Stimulated activated CD8-positive, alpha-beta memory T cell treated with anti-CD3 and anti-CD28 coated beads, Interleukin-2, amount 100 ng/mL, for 1 hour (primary cell): ENCODE measurements around the gene MT1H.

ENCODE experiments used
- DNase-seq, 2 donors: peaks; one replicate each; pipeline ENCODE4 v3.0.0-alpha.2; 2020; ENCODE audit warnings: low read depth in 2 of 2

Gene MT1H

GRCh38 chr16:56636616-56637413, 32.8 kb upstream of the MT1H start:
- DNase-seq: no peak

- DNase-seq: no peak
Measured at GRCh38 chr16:56637814-56638750, 31.5 kb upstream of the MT1H start, which contains the start of gene MT1A. MT1A (plus strand) TSS chr16:56638666; CDS start chr16:56638739, 73 bp downstream.

- no peak for DNase-seq
Measured at GRCh38 chr16:56639045-56639444, 30.6 kb upstream of the MT1H start.

- no peak for DNase-seq
Measured at GRCh38 chr16:56640076-56640475, 29.5 kb upstream of the MT1H start.

DNA sequence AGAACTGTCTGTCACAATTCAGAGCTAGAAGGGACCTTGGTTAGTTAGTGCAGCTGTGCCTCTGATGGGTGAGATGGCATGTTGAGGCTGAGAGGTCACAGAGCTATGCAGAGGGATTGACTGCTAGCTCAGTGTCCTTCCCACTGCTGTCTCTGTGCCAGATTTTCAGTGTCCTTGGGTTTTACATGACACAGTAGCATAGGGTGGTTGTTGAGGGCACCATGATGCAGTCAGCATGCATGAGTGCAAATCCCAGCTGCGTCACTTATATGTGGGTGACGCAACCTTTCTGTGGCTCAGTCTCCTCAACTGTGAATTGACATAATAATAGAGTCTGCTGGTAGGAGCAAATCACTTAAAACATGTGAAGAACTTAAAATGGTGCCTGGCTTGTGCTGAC, 28.4 kb upstream of the MT1H start:
- DNase-seq: no peak

DNA sequence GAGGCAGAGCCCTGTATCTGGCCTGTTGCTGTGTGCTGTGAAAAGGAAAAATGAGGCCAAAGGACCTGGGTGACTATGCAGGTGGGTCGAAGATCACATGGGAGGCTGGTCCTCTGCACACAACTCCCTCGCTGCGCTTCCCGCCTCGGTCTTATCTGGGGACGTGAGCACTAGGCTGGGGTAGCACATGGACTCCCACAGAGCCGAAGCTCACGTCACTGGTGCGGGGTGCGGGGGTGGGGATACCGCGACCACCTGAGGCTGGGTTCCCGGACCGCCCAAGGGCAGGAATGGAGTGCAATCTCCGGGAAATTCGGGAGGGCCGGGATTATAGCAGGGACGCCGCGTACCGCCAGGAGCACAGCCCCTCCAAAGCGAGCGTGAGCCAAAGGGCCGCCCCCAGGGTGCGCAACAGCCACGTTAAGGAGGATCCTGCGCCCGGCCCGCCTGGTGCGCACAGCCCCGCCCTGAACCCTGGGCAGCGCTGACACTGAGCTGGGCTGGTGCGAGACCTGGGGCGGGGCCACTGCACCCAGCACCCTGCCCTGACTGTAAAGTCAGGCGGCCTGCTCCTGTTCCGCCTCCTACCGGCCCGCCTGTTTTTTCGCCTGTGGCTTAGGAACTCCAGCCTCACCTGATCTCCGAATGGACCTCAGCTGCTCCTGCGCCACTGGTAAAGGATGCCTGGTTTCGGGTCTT, 26.4 kb upstream of the MT1H start:
- DNase-seq: peak; percentile 46 to 56

DNA sequence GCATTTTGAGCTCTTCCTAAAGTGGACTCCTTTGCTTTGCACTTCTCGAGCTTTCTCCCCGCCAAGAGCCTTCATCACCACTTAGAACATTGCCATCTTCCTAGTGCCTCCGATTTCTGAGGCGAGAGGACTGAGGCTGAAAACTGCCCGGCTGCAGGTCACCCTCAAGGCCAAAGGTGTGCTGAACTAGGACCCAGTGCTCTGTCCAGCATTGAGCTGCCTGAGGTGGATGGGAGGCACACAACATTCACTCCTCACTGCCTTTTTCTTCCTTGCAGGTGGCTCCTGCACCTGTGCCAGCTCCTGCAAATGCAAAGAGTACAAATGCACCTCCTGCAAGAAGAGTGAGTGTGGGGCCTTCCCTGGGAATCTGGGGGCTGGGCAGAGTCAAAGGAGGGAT, 25.8 kb upstream of the MT1H start:
- no peak for DNase-seq

GRCh38 chr16:56645311-56645710, 24.3 kb upstream of the MT1H start:
- DNase-seq: no peak

GRCh38 chr16:56645838-56646237, 23.8 kb upstream of the MT1H start:
- DNase-seq: no peak

- DNase-seq: no peak
Measured at GRCh38 chr16:56647641-56648431, 21.8 kb upstream of the MT1H start.

GRCh38 chr16:56649271-56649670, 20.3 kb upstream of the MT1H start:
- DNase-seq: no peak

DNA sequence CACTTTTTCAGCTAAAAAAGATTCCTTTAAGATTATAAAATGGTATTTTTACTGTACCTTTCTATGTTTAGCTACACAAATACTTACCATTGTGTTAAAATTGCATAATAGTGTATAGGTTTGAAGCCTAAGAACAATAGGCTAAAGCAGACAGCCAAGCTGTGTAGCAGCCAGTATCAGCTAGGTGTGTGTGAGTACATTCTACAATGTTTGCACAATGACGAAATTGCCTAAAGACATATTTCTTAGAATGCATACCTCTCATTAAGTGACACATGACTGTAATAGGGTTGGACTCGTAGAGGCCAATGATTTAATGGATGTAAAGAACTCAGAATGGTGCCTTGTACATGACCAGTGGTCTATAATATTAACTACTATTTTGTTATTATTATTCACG, 19.8 kb upstream of the MT1H start:
- DNase-seq: no peak

- no peak for DNase-seq
Measured at GRCh38 chr16:56651586-56651985, 18.0 kb upstream of the MT1H start, which contains the start of gene MT1B. MT1B (plus strand) TSS chr16:56651886; CDS start chr16:56651954, 68 bp downstream.

GRCh38 chr16:56652600-56652999, 17.0 kb upstream of the MT1H start:
- no peak for DNase-seq

GRCh38 chr16:56653218-56653617, 16.4 kb upstream of the MT1H start:
- no peak for DNase-seq

GRCh38 chr16:56657555-56658326, 11.9 kb upstream of the MT1H start, which contains the start of gene MT1F:
MT1F (plus strand) TSS chr16:56657959; CDS start chr16:56658059, 100 bp downstream.
- peak; percentile 37 to 55 for DNase-seq

- no peak for DNase-seq
Measured at GRCh38 chr16:56658327-56658875, 11.2 kb upstream of the MT1H start.

DNA sequence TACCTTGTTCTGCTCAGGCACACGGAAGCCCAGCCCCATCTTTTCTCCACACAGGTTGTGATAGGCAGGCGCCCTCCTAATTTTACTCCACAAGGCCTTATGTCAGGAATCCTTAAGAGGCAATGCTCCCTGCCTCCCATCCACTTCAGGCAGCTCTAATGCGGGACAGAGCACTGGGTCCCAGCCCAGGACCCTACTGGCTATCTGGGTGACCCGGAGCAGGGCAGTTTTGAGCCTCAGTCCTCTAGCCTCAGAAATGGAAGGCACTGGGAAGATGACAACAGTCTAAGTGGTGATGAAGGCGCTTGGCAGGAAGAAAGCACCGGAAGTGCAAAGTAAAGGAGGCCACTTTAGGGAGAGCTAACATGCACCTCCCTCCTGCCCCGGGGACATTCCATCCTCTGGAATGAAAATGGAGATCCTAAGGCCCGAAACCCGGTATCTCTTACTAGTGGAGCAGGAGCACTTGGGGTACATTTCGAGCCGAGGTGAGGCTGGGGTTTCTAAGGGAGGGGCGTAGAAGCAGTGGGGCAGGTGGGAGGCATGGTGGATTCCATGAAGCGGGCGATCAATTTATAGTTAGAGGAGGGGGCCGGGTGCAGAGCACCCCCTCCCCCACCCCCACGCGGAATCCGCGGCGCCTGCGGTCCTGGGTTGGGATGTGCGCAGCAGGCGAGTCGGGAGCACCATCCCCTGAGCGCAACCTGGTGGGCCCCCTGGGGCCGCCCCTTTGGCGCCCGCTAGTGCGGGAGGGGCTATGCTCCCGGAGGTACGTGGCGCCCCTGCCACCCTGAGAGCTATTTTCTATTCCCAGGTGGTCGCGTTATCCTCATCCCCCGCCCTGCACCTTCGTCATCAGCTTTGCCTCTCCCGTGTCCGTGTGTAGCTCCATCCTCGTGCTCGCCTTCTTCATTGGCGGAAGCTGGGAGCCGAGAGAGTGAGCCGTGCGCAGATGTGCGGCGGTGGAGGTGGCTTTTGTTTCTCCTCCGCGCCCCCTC, 7.0 kb upstream of the MT1H start:
- DNase-seq: no peak

DNA sequence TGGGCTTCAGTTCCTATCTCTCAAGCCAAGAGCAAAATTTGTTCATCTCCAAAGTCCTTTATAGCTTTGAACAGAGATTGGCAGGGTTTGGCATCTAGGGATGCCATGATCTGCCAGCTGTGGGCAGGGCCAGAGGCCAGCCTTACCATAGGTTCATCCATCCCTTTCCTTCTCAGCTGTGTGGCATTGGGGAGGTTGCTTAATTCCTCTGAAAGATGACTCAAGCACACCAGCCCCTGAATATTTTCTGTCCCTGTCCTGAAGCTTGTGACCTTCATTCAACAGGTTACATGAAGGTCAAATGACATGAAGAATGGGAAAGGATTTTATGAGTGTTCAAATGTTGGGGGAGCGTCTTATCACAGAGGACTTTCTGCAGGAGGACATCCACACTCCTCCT, 5.1 kb upstream of the MT1H start:
- DNase-seq: no peak
